Activated T-cell treated with anti-CD3 and anti-CD28 coated beads, Interleukin-2, amount 50 U/mL, for 4 hours (primary cell): ENCODE data around the gene NEK10. TPM values are rescaled to one million over a fixed set of nuclear protein-coding genes. Genes with fewer than 3 reads are reported as not detected.

Experiments
- ATAC-seq, 2 donors: fragments of 200-7000 bp; cut with Tn5 transposase; one replicate each; pipeline ENCODE4 v1.10.0; 2021
- DNase-seq: peaks from one replicate; pipeline ENCODE4 v3.0.0-alpha.2; 2020
- H3K27me3 Mint-ChIP-seq: one replicate; pipeline ENCODE4 v1.8.0; 2021; ENCODE audit warnings: low read depth, mixed read lengths
- H3K36me3 Mint-ChIP-seq: one replicate; pipeline ENCODE4 v1.8.0; 2022; ENCODE audit warnings: mixed read lengths; ENCODE audit not compliant: insufficient read depth
- H3K4me1 Mint-ChIP-seq: one replicate; pipeline ENCODE4 v1.8.0; 2021; ENCODE audit warnings: low read depth, mixed read lengths
- H3K4me3 Mint-ChIP-seq: one replicate; pipeline ENCODE4 v1.8.0; 2021; ENCODE audit warnings: mild to moderate bottlenecking, moderate library complexity, mixed read lengths
- H3K9me3 Mint-ChIP-seq: one replicate; pipeline ENCODE4 v1.8.0; 2021; ENCODE audit warnings: mixed read lengths
- total RNA-seq, 3 donors: library from RNA; stranded (reverse); gene quantifications; one replicate each; pipeline ENCODE4 v1.2.1, GENCODE V29; 2021

Gene NEK10
- total RNA-seq, 3 donors from 2014 or later = 0.21 to 0.49 (median 0.28) TPM

DNA sequence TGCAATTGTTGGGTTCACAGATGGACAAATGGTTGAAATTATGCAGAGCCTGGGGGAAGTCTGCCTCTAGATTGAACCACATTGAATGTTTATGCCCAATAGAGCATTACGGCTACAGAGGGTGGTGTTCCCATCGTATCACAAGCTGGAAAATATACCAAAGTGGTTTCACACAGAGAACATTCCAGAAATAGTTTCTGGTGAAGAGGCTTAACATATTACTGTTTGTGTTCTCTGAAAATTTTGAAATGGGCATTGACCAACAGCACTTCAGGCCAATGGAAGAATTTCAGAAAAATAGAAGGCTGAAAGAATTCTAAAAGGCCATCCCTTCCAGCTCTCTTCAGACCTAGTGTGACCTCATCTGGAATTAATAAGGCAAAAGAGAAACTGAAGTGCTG lies 203.9 kb downstream of the NEK10 start:
- no peaks in the 10 kb centered on the region for H3K9me3 Mint-ChIP-seq
- no peaks in the 10 kb centered on the region for H3K27me3 Mint-ChIP-seq
- no peaks in the 10 kb centered on the region for H3K36me3 Mint-ChIP-seq
- ATAC-seq (no peak), DNase-seq (no peak)
- no peak overlapping the region for H3K4me3 Mint-ChIP-seq
- H3K4me1 Mint-ChIP-seq = no peaks in the 10 kb centered on the region

DNA sequence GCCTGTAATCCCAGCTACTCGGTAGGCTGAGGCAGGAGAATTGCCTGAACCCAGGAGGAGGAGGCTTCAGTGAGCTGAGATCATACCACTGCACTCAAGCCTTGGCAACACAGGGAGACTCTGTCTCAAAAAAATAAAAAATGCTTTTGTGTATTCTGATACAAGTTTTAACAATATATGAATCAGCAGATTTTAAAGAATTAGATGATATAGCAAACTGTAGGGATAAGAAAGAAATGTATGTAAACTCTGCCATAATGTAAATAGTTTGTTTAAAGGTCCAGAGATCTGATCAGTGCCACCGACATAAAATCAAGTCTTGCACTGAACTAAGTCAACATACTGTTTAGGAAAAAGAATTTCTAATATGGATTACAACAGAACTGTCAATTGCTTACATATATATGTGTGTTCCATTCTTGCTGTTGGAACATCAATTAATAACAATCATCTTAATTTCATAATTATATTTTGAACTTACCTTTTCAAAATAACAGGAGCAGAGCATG lies 208.3 kb downstream of the NEK10 start:
- no peaks in the 10 kb centered on the region for H3K9me3 Mint-ChIP-seq
- ATAC-seq = no peak
- H3K27me3 Mint-ChIP-seq = no peaks in the 10 kb centered on the region
- H3K36me3 Mint-ChIP-seq = no peaks in the 10 kb centered on the region
- no peak overlapping the region for H3K4me3 Mint-ChIP-seq
- DNase-seq = no peak
- no peaks in the 10 kb centered on the region for H3K4me1 Mint-ChIP-seq

- ATAC-seq = no peak
- Mint-ChIP-seq H3K36me3 (no peaks in the 10 kb centered on the region), H3K4me3 (no peak overlapping the region), H3K4me1 (no peaks in the 10 kb centered on the region), H3K9me3 (no peaks in the 10 kb centered on the region), H3K27me3 (no peaks in the 10 kb centered on the region)
- DNase-seq = no peak
Observed at GRCh38 chr3:27160146-27160545, 209.0 kb downstream of the NEK10 start.

DNA sequence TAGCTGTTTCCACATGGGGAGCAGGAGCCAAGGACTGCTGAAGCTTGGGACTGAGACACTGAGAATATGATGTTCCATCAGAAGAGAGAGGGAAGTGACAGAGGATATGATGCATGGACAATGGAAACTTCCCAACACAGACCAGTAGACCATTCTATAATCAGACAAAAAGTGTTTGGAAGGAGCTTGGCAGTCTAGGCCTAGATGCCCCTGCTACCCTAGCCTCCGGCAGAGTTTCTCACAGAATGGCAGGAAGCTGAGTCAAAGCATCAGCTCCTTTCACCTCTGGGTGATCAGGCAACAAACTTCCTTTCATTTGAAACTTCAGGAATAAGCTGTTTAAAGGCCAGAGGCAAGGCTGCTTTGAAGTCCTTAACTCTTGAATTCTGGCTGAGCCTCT lies 222.0 kb downstream of the NEK10 start:
- Mint-ChIP-seq H3K27me3 (peaks cover 1% of the 10 kb centered on the region), H3K9me3 (peaks cover 2% of the 10 kb centered on the region), H3K4me1 (no peaks in the 10 kb centered on the region), H3K4me3 (no peak overlapping the region), H3K36me3 (no peaks in the 10 kb centered on the region)
- DNase-seq = no peak
- ATAC-seq = no peak

DNA sequence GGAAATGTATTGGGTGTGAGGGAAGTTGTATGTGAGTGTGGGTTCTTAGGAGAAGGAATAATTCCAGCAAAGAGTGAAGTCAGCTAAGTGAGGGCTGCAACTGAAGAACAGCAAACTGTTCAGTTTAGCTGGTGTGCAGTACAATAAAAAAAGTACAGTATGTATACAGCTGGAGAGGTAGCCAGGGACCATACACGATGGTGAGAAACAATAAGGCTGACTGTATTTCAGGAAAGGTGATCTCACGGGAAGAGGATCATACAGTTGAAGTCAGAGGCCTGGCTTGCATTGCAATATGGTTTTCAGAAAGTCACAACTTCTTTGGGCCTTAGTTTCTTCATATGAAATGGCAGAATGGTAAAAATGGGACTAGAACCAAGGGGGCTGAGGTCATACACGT lies 222.4 kb downstream of the NEK10 start:
- ATAC-seq = no peak
- peaks cover 5% of the 10 kb centered on the region for H3K9me3 Mint-ChIP-seq
- no peak for DNase-seq
- H3K4me3 Mint-ChIP-seq = no peak overlapping the region
- no peaks in the 10 kb centered on the region for H3K27me3 Mint-ChIP-seq
- H3K4me1 Mint-ChIP-seq = no peaks in the 10 kb centered on the region
- H3K36me3 Mint-ChIP-seq = no peaks in the 10 kb centered on the region

DNA sequence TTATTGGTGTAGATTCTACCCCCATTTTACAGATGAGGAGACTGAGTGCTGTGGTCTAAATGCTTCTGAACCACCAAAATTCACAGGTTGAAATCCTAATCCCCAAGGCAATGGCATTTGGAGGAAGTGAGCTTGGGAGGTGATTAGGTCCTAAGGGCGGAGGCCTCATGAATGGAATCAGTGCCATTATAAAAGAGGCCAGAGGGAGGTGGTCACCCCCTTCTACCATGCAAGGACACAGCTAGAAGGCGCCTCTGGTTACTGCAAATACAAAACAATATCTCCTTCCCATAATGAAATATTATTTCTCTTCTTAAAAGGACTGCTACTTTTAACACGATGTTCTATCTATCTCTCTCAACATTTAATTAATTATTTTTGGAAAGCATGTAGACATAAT lies 223.5 kb downstream of the NEK10 start:
- no peaks in the 10 kb centered on the region for H3K36me3 Mint-ChIP-seq
- no peaks in the 10 kb centered on the region for H3K27me3 Mint-ChIP-seq
- no peak overlapping the region for H3K4me3 Mint-ChIP-seq
- DNase-seq (no peak), ATAC-seq (no peak)
- H3K4me1 Mint-ChIP-seq = no peaks in the 10 kb centered on the region
- peaks cover 11% of the 10 kb centered on the region for H3K9me3 Mint-ChIP-seq

GRCh38 chr3:27141668-27142067 lies 227.5 kb downstream of the NEK10 start:
- Mint-ChIP-seq H3K4me1 (no peaks in the 10 kb centered on the region), H3K4me3 (no peak overlapping the region), H3K9me3 (peaks cover 11% of the 10 kb centered on the region), H3K27me3 (no peaks in the 10 kb centered on the region), H3K36me3 (no peaks in the 10 kb centered on the region)
- ATAC-seq = no peak
- DNase-seq = no peak

DNA sequence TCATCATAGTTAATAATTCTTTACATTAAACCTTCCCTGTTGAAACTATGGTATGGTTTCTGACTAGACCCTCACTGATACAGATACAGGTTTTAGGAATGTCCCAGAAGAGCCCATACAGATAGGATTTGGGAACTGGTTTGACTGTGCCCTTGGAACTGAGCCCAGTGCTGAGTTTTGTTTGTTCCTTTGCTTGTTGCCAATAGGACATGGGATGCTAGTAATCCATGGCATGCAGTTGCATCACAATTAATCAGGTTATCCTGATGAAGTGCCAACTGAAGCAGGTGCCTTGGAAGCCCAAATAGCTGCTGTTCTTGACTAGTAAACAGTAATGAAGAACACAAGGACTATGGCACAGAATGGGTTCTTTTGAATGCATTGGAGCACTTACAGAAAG lies 230.6 kb downstream of the NEK10 start:
- DNase-seq (no peak), ATAC-seq (no peak)
- Mint-ChIP-seq H3K9me3 (peaks cover 11% of the 10 kb centered on the region), H3K4me3 (no peak overlapping the region), H3K36me3 (no peaks in the 10 kb centered on the region), H3K27me3 (no peaks in the 10 kb centered on the region), H3K4me1 (no peaks in the 10 kb centered on the region)

DNA sequence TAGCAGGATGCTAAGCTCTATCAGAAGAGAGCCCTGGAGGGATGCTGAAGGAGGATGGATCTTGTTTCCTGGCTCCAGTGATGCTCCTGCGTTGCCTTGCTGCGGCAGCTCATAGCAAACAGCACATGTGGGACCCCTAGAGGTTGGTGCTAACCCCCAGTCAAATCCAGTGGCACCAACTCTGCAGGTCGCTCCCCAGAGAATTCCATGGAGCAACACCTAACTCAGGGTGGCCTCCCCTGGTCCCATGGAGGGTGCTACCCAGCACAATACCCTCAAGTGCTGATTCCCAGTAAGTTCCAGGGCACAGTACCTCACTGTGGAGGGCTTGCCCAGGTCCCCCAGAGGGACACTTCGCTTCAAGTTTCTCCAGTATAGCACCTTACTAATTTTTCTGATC lies 231.2 kb downstream of the NEK10 start:
- H3K9me3 Mint-ChIP-seq = peaks cover 11% of the 10 kb centered on the region
- no peaks in the 10 kb centered on the region for H3K4me1 Mint-ChIP-seq
- H3K36me3 Mint-ChIP-seq = no peaks in the 10 kb centered on the region
- no peak overlapping the region for H3K4me3 Mint-ChIP-seq
- DNase-seq (no peak), ATAC-seq (no peak)
- H3K27me3 Mint-ChIP-seq = no peaks in the 10 kb centered on the region

GRCh38 chr3:27134171-27134796 lies 234.9 kb downstream of the NEK10 start:
- no peaks in the 10 kb centered on the region for H3K9me3 Mint-ChIP-seq
- ATAC-seq (peak; percentile 43 to 73), DNase-seq (peak; percentile 43)
- H3K36me3 Mint-ChIP-seq = no peaks in the 10 kb centered on the region
- H3K27me3 Mint-ChIP-seq = no peaks in the 10 kb centered on the region
- no peak overlapping the region for H3K4me3 Mint-ChIP-seq
- H3K4me1 Mint-ChIP-seq = no peaks in the 10 kb centered on the region

DNA sequence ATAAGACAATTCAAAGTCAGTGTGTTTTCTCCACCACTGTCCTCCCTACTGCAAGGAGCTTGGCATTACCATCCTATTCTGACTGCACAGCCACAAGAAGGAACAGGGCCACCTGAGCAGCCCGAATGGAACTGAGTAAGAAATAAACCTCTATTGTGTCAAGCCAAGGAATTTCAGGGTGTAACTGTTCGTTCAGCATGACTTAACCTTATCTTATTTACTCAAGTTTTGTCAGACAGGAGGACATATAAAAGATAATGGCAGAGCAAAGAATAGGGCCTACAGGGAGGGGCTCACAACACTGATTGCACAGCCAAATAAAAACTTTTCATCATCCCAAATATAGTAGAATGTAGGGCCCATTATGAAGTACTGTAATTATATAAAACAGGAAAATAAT lies 236.1 kb downstream of the NEK10 start:
- H3K9me3 Mint-ChIP-seq = no peaks in the 10 kb centered on the region
- no peak overlapping the region for H3K4me3 Mint-ChIP-seq
- no peaks in the 10 kb centered on the region for H3K27me3 Mint-ChIP-seq
- DNase-seq = no peak
- no peaks in the 10 kb centered on the region for H3K4me1 Mint-ChIP-seq
- ATAC-seq = no peak
- H3K36me3 Mint-ChIP-seq = no peaks in the 10 kb centered on the region

- DNase-seq (no peak), ATAC-seq (no peak)
- Mint-ChIP-seq H3K9me3 (no peaks in the 10 kb centered on the region), H3K4me3 (no peak overlapping the region), H3K4me1 (no peaks in the 10 kb centered on the region), H3K36me3 (no peaks in the 10 kb centered on the region), H3K27me3 (peaks cover 2% of the 10 kb centered on the region)
Observed at GRCh38 chr3:27130796-27131195, 238.4 kb downstream of the NEK10 start.

GRCh38 chr3:27127879-27128278 lies 241.3 kb downstream of the NEK10 start:
- H3K9me3 Mint-ChIP-seq = no peaks in the 10 kb centered on the region
- H3K4me3 Mint-ChIP-seq = no peak overlapping the region
- ATAC-seq = no peak

GRCh38 chr3:27127195-27127594 lies 242.0 kb downstream of the NEK10 start:
- Mint-ChIP-seq H3K4me1 (no peaks in the 10 kb centered on the region), H3K9me3 (no peaks in the 10 kb centered on the region), H3K4me3 (no peak overlapping the region), H3K36me3 (no peaks in the 10 kb centered on the region), H3K27me3 (peaks cover 2% of the 10 kb centered on the region)
- DNase-seq (no peak), ATAC-seq (no peak)

More at GRCh38 chr3:27127879-27128278, 241.3 kb downstream of the NEK10 start:
- Mint-ChIP-seq H3K36me3 (no peaks in the 10 kb centered on the region), H3K27me3 (peaks cover 2% of the 10 kb centered on the region), H3K4me1 (no peaks in the 10 kb centered on the region)
- no peak for DNase-seq

GRCh38 chr3:27125821-27126501 lies 243.2 kb downstream of the NEK10 start:
- Mint-ChIP-seq H3K4me1 (no peaks in the 10 kb centered on the region), H3K36me3 (no peaks in the 10 kb centered on the region), H3K27me3 (peaks cover 2% of the 10 kb centered on the region), H3K9me3 (no peaks in the 10 kb centered on the region), H3K4me3 (no peak overlapping the region)
- ATAC-seq (no peak), DNase-seq (no peak)
